Colon (tissue), 2 donors: ENCODE measurements around the gene PARD6B.
"Not testable (repeated sequence)": the region's sequence is repeated elsewhere in the genome, so short reads cannot be mapped to it uniquely, and the experiment has no call there.

Experiments
- FAIRE-seq: peaks from 2 replicates; lab custom pipeline; 2012; peaks lifted over from hg19 to GRCh38; lab: Jason Lieb, UNC
- donor health status: control.
- donor health status: control.

PARD6B gene

DNA sequence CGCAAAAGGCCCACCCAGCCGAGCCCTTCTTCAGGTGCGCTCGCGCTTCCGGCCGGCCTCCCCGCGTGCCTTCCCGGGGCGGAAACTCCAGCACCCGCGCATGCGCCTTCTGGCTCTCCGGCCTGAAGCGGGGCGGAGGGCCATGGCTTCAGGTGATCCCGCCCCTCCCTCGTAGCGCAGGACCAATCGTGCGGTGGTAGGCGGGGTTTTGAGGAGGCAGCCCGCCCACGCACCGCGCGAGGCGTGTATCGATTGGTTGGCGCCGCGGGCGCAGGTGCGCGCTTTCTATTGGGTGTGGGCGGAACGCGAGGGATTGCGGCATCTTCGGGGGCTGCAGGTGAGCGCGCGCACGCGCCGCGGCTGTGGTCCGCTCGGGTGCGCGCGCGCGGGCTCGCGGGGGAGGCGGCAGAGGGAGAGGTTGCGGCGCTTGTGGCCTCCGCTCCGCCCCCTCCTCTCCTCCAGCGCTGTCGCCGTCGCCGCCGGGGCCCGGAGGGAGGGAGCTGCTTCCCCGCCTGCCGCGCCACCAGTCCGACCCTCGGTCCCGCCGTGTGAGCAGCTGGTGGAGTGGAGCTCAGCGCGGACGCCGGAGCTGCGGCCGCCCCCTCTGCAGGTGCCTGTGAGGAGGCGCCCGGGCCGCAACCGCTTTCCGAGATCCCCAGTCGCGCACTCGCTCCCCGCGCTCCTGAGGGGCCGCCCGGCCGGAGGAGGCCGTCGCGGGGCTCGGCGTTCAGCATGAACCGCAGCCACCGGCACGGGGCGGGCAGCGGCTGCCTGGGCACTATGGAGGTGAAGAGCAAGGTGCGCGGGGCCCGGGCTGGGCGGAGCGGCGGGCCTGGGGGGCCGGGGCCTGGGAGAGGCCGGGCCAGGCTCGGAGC is at the start of gene PARD6B:
TSS of gene PARD6B (plus strand) at position 526 of the 875 bp plus-strand sequence. CDS start at position 733, 207 bp downstream.
- no peak for FAIRE-seq

DNA sequence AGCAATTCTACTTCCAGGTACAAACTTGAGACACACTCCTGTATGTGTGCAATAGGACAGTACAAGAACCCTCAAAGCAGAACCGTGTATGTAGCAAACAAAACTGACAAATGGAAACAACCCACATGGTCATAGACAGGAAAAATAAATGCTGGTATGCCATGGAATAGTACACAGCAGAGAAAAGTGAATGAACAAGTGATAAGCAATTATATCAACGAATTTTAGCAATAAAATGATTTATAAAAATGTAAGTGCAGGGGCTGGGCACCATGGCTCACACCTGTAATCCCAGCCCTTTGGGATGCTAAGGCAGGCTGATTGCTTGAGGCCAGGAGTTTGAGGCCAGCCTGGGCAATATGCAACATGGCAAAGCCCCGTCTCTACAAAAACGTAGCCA is 49.3 kb upstream of the PARD6B start:
- no peak for FAIRE-seq

DNA sequence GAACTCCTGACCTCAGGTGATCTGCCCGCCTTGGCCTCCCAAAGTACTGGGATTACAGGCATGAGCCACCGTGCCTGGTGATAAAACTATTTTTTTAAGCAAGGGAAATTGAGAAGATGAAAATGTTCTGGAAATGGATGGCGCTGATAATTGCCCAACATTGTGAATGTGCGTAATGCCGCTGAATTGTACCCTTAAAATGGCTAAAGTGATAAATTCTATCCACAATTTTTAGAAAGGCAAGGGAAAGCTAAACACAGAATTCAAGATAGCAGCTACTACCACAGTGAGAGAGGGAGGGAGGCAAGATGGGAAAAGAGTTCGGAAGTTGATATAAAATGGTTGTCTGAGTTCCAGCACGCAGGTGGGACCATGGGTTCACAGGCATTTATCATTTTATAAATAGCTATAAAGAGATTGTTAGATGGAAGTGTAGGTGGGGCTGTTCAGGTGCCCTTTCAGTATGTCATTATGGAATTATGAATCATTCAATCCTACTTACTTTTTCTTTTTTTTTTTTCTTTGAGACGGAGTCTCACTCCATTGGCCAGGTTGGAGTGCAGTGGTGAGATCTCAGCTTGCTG is 48.3 kb upstream of the PARD6B start:
- FAIRE-seq, result no peak

DNA sequence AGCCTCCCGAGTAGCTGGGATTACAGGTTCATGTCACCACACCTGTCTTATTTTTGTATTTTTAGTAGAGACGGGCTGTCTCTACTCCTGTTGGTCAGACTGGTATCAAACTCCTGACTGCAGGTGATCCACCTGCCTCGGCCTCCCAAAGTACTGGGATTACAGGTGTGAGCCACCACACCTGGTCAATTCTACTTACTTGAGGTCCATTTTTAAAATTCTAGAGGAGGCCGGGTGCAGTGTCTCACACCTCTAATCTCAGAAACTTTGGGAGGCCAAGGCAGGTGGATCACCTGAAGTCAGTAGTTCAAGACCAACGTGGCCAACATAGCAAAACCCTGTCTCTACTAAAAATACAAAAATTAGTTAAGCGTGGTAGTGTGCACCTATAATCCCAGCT is 47.8 kb upstream of the PARD6B start:
- FAIRE-seq, result no peak

GRCh38 chr20:50686821-50687220 is 44.6 kb upstream of the PARD6B start:
- no peak for FAIRE-seq

- no peak for FAIRE-seq
These were observed 43.0 kb upstream of the PARD6B start for GRCh38 chr20:50688256-50688975.

DNA sequence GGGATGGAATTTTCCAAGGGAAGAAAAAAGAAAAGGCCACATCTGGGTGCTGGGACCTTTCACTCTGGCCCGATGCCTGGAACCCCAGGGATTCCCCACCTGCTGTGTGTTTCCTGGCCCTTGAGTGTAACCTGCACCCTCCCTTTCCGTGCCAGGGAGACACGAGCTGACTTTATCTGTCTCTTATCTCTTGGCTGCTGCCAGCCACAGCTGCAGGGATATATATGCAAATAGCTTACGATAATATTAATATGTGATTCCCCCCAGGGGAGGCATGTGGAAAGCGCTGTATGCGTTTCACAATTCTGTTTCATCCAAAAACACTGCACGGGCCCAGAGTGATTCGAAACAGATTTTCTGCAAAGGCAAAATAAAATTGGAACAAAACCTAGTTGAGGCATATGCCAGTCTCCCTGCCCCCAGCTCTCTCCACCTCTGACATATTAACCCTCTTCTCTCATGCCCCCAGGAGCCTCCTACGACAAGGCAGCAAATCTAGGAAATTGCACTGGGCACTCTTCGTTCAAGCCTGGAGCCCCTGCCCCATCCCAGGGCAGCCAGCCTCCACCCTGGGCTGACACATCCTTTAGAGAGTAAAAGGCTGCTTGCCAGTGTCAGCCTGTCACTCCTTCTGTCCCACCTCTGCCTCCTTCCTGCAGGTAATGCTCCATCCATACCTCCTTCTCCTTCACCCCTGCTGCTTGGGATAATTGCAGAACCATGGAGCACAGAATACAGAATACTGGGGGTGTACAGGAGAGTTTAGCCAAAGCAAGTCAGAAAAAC is 41.3 kb upstream of the PARD6B start:
- FAIRE-seq, result no peak

GRCh38 chr20:50690650-50691572 is 40.5 kb upstream of the PARD6B start, which contains the start of gene RIPOR3:
Gene RIPOR3 (minus strand): TSS chr20:50691542. CDS start chr20:50691128, 414 bp downstream.
- FAIRE-seq, result no peak

DNA sequence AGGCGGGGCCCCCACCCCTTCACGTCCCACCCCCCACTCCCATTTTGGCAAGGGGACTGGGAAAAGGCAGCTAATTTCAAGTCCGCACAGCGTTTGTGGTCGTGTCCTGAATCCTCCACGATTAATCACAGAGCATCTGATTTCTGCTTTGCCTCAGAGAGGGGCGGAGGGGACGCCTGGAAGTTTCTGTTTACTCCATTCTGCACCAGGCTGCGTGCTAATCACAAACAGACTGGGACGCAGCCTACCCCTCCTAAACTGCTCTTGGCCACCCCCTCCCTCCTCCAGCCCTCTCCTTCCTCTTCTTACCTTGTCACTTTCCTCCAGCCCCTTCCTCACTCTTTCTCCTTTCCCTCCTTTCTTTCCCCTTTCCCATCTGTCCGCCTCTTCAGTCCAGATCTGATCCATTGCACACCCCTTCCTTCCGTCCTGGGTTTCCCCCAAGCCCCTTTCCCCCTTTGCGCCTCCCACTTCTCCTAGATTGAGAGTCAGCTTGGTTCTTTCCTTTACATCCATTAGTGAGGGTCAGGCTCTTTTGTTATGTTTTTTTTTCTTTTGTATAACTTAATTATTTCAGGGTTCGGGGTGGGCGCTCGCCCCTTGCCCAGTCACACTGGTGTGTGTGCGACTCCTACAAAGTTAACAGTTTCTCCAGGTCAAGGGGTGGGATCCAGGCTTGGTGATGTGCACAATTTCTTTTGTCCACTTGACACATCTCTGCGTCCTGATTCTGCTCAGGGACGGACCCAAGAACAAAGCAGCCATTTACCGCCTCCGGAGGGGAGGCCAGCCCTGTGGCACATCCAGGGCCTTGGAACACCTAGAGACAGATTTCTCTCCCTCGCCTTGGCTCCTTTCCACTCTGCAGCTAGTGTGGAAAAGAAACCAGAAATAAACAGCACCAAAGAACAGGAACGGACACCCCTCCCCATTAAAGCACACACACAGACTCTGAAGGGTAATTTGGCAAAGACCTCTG is 39.5 kb upstream of the PARD6B start:
- FAIRE-seq, result no peak

GRCh38 chr20:50692552-50692933 is 38.8 kb upstream of the PARD6B start:
- no peak for FAIRE-seq

GRCh38 chr20:50693001-50693400 is 38.4 kb upstream of the PARD6B start:
- FAIRE-seq, result no peak

- FAIRE-seq, result no peak
These were observed 36.8 kb upstream of the PARD6B start for GRCh38 chr20:50694379-50695134.

DNA sequence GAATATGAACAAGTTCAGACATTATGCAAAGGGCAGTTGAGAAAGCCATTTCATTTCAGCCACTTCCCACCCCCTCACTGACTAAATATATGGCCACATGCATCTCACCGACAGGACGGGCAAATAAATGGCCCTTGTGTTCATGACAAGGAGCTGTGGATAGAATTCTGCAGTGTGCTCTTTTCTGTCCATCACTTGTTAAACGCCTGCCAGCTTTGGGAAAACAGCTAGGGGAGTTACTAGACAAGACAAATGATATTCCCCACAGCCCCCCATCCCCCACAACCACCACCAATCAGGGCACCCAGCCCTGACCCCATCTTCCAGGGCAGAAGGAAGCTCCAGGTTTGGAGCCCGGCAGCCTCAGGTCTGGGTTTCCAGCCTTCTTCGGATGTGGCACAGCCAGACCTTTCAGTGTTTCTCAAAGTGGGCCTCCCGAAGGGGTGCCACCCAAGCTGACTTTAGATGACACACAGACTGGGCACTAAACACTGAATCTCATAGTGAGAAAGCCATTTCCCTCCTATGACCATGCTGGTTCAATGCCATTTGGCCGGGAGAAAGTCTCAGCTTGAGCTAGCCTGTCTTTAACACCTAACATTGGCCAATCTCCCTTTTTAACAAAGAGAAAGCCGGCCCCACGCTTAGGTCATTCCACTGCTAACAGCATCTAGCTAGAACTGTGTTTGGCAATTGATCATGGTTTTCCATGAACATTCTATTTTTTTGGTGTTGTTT is 36.1 kb upstream of the PARD6B start:
- FAIRE-seq, result no peak

DNA sequence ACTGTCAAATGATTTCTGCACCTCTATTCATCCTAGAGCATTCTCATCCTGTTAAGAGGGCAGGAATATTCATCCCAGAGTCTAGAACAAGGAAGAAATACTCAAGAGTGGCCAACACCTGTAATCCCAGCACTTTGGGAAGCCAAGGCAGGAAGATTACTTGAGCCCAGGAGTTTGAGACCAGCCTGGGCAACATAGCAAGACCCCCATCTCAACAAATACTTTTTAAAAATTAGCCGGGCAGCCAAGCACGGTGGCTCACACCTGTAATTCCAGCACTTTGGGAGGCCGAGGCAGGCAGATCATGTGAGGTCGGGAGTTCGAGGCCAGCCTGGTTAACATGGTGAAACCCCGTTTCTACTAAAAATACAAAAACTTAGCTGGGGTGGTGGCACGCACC is 33.1 kb upstream of the PARD6B start:
- not testable (repeated sequence) for FAIRE-seq

DNA sequence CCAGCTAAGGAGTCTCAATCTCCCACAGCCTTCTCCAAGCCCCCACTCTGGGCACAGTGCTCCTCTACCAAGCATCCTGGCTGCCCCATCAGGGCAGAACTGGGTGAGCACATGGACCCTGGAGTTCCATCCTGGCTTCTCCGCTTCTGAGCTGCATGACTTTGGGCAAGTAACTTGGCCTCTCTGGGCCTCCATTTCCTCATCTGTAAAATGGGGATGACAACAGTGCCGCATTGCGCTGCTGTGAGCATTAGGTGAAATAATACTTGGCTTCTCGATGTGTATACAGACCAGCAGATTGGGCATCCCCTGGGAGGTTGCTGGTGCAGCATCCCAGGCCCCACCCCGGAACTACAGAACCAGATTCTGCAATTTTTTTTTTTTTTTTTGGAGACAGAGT is 31.7 kb upstream of the PARD6B start:
- no peak for FAIRE-seq

- no peak for FAIRE-seq
These were observed 30.1 kb upstream of the PARD6B start for GRCh38 chr20:50701041-50701963.
